ES-I3 (cell line): Measurements from ENCODE around the gene HIVEP1.
"Not testable (repeated sequence)": the region's sequence is repeated elsewhere in the genome, so short reads cannot be mapped to it uniquely, and the experiment has no call there.

Experiments used
- H3K36me3 ChIP-seq: 2 replicates; pipeline ENCODE4 v1.6.1; 2013; ENCODE audit warnings: mild to moderate bottlenecking, low read length, control low read depth, moderate library complexity; ENCODE audit not compliant: insufficient read depth
- H3K4me1 ChIP-seq: 2 replicates; pipeline ENCODE4 v1.6.1; 2013; ENCODE audit warnings: mild to moderate bottlenecking, control low read depth, low read length; ENCODE audit not compliant: insufficient read depth
- H3K9ac ChIP-seq: 2 replicates; pipeline ENCODE4 v1.6.1; 2013; ENCODE audit warnings: low read depth, mild to moderate bottlenecking, low read length, moderate library complexity
- H3K9me3 ChIP-seq: 2 replicates; pipeline ENCODE4 v1.6.1; 2013; ENCODE audit warnings: mild to moderate bottlenecking, low read length, moderate library complexity; ENCODE audit not compliant: control insufficient read depth, insufficient read depth

HIVEP1 gene

GRCh38 chr6:12088531-12088930 lies 76.4 kb downstream of the HIVEP1 start:
- no peaks in the 10 kb centered on the region for H3K9me3 ChIP-seq
- H3K4me1 ChIP-seq, result no peaks in the 10 kb centered on the region
- H3K9ac ChIP-seq, result no peak overlapping the region
- H3K36me3 ChIP-seq, result no peaks in the 10 kb centered on the region; the same call in 1 of the 2 replicates

- no peak overlapping the region for H3K9ac ChIP-seq
- H3K9me3 ChIP-seq, result no peaks in the 10 kb centered on the region; the same call in 1 of the 2 replicates
- H3K36me3 ChIP-seq, result no peaks in the 10 kb centered on the region; the same call in 1 of the 2 replicates
- no peaks in the 10 kb centered on the region for H3K4me1 ChIP-seq
Measured at GRCh38 chr6:12090714-12091113, 78.6 kb downstream of the HIVEP1 start.

- Histone ChIP-seq H3K9ac (no peak overlapping the region), H3K36me3 (no peaks in the 10 kb centered on the region; the same call in 1 of the 2 replicates), H3K9me3 (no peaks in the 10 kb centered on the region; the same call in 1 of the 2 replicates), H3K4me1 (no peaks in the 10 kb centered on the region)
Measured at GRCh38 chr6:12092762-12093161, 80.7 kb downstream of the HIVEP1 start.

GRCh38 chr6:12094689-12095088 lies 82.6 kb downstream of the HIVEP1 start:
- H3K9ac ChIP-seq, result no peak overlapping the region
- no peaks in the 10 kb centered on the region; the same call in 1 of the 2 replicates for H3K9me3 ChIP-seq
- H3K4me1 ChIP-seq, result no peaks in the 10 kb centered on the region
- no peaks in the 10 kb centered on the region; the same call in 1 of the 2 replicates for H3K36me3 ChIP-seq

- H3K9me3 ChIP-seq, result no peaks in the 10 kb centered on the region; the same call in 1 of the 2 replicates
- no peaks in the 10 kb centered on the region; the same call in 1 of the 2 replicates for H3K36me3 ChIP-seq
- 0 out of 2 replicates have a peak, but pooled peaks cover 3% of the 10 kb centered on the region for H3K4me1 ChIP-seq
- H3K9ac ChIP-seq, result no peak overlapping the region
Measured at GRCh38 chr6:12096342-12096741, 84.2 kb downstream of the HIVEP1 start.

- no peaks in the 10 kb centered on the region; the same call in 1 of the 2 replicates for H3K9me3 ChIP-seq
- 0 out of 2 replicates have a peak, but pooled peaks cover 3% of the 10 kb centered on the region for H3K4me1 ChIP-seq
- no peaks in the 10 kb centered on the region; the same call in 1 of the 2 replicates for H3K36me3 ChIP-seq
- no peak overlapping the region for H3K9ac ChIP-seq
Measured at GRCh38 chr6:12097791-12098190, 85.7 kb downstream of the HIVEP1 start.

GRCh38 chr6:12099623-12100338 lies 87.7 kb downstream of the HIVEP1 start:
- H3K4me1 ChIP-seq, result 0 out of 2 replicates have a peak, but pooled peaks cover 3% of the 10 kb centered on the region
- no peaks in the 10 kb centered on the region; the same call in 1 of the 2 replicates for H3K36me3 ChIP-seq
- H3K9me3 ChIP-seq, result no peaks in the 10 kb centered on the region
- H3K9ac ChIP-seq, result no peak overlapping the region

GRCh38 chr6:12101048-12101447 lies 88.9 kb downstream of the HIVEP1 start:
- Histone ChIP-seq H3K36me3 (no peaks in the 10 kb centered on the region; the same call in 1 of the 2 replicates), H3K9me3 (no peaks in the 10 kb centered on the region), H3K4me1 (0 out of 2 replicates have a peak, but pooled peaks cover 3% of the 10 kb centered on the region), H3K9ac (no peak overlapping the region)

GRCh38 chr6:12101653-12102312 lies 89.7 kb downstream of the HIVEP1 start:
- Histone ChIP-seq H3K9me3 (no peaks in the 10 kb centered on the region), H3K36me3 (no peaks in the 10 kb centered on the region), H3K4me1 (0 out of 2 replicates have a peak, but pooled peaks cover 3% of the 10 kb centered on the region), H3K9ac (no peak overlapping the region)

- H3K9ac ChIP-seq, result no peak overlapping the region
- H3K9me3 ChIP-seq, result no peaks in the 10 kb centered on the region
- 0 out of 2 replicates have a peak, but pooled peaks cover 3% of the 10 kb centered on the region for H3K4me1 ChIP-seq
- no peaks in the 10 kb centered on the region for H3K36me3 ChIP-seq
Measured at GRCh38 chr6:12102350-12102749, 90.2 kb downstream of the HIVEP1 start.

GRCh38 chr6:12103158-12103557 lies 91.0 kb downstream of the HIVEP1 start:
- Histone ChIP-seq H3K9me3 (no peaks in the 10 kb centered on the region), H3K36me3 (no peaks in the 10 kb centered on the region), H3K9ac (no peak overlapping the region)

GRCh38 chr6:12105271-12105670 lies 93.2 kb downstream of the HIVEP1 start:
- Histone ChIP-seq H3K9ac (no peak overlapping the region), H3K4me1 (no peaks in the 10 kb centered on the region), H3K9me3 (no peaks in the 10 kb centered on the region), H3K36me3 (no peaks in the 10 kb centered on the region)

More at GRCh38 chr6:12103158-12103557, 91.0 kb downstream of the HIVEP1 start:
- H3K4me1 ChIP-seq, result 0 out of 2 replicates have a peak, but pooled peaks cover 3% of the 10 kb centered on the region

GRCh38 chr6:12108376-12108775 lies 96.3 kb downstream of the HIVEP1 start:
- not testable (repeated sequence) for H3K9me3 ChIP-seq, H3K4me1 ChIP-seq, H3K36me3 ChIP-seq

GRCh38 chr6:12110523-12111362 lies 98.6 kb downstream of the HIVEP1 start:
- H3K9me3 ChIP-seq, result no peaks in the 10 kb centered on the region
- no peaks in the 10 kb centered on the region; the same call in 1 of the 2 replicates for H3K36me3 ChIP-seq
- no peak overlapping the region for H3K9ac ChIP-seq
- peaks cover 8% of the 10 kb centered on the region; the same call in 1 of the 2 replicates for H3K4me1 ChIP-seq

More at GRCh38 chr6:12108376-12108775, 96.3 kb downstream of the HIVEP1 start:
- not testable (repeated sequence) for H3K9ac ChIP-seq
